Measurements from ENCODE around the gene GPRC5C.

The GPRC5C gene

GRCh38 chr17:74446551-74447500, 14.9 kb downstream of the GPRC5C start:
- 88 to 92% methylated on average over 28 to 29 of the region's 31 CpGs for WGBS, 2 experiments (ENCODE audit: insufficient coverage in 2 of 2)
- Histone ChIP-seq H3K4me1 (ENCODE audit: control insufficient read depth, insufficient read depth, low read length, poor library complexity, severe bottlenecking) (peaks cover 23% of the 10 kb centered on the region), H3K36me3 (ENCODE audit: control insufficient read depth, insufficient read depth, low read length) (peaks cover 77% of the 10 kb centered on the region), H3K4me3 (ENCODE audit: extremely low read depth, insufficient read depth, low read length, poor library complexity, severe bottlenecking) (no peak overlapping the region), H3K9me3 (ENCODE audit: control insufficient read depth, low read length) (no peaks in the 10 kb centered on the region), H3K27ac (ENCODE audit: low read depth, low read length, severe bottlenecking) (no peak overlapping the region)

- Histone ChIP-seq H3K36me3 (ENCODE audit: control insufficient read depth, insufficient read depth, low read length) (peaks cover 68% of the 10 kb centered on the region), H3K4me1 (ENCODE audit: control insufficient read depth, insufficient read depth, low read length, poor library complexity, severe bottlenecking) (peaks cover 20% of the 10 kb centered on the region)
- WGBS, 2 experiments (ENCODE audit: insufficient coverage in 2 of 2), result 88 to 97% methylated on average over 9 to 11 of the region's 11 CpGs
Measured at GRCh38 chr17:74447628-74448159, 15.8 kb downstream of the GPRC5C start.

GRCh38 chr17:74448756-74449155, 16.9 kb downstream of the GPRC5C start:
- H3K4me1 ChIP-seq (ENCODE audit: control insufficient read depth, insufficient read depth, low read length, poor library complexity, severe bottlenecking), result peaks cover 17% of the 10 kb centered on the region
- H3K27ac ChIP-seq (ENCODE audit: low read depth, low read length, severe bottlenecking), result no peak overlapping the region
- WGBS, 2 experiments (ENCODE audit: insufficient coverage in 2 of 2), result 87 to 92% methylated on average over 8 of the region's 8 CpGs
- no peak overlapping the region for H3K4me3 ChIP-seq (ENCODE audit: extremely low read depth, insufficient read depth, low read length, poor library complexity, severe bottlenecking)
- no peaks in the 10 kb centered on the region for H3K9me3 ChIP-seq (ENCODE audit: control insufficient read depth, low read length)
- H3K36me3 ChIP-seq (ENCODE audit: control insufficient read depth, insufficient read depth, low read length), result peaks cover 58% of the 10 kb centered on the region

More at GRCh38 chr17:74447628-74448159, 15.8 kb downstream of the GPRC5C start:
- Histone ChIP-seq H3K4me3 (ENCODE audit: extremely low read depth, insufficient read depth, low read length, poor library complexity, severe bottlenecking) (no peak overlapping the region), H3K9me3 (ENCODE audit: control insufficient read depth, low read length) (no peaks in the 10 kb centered on the region), H3K27ac (ENCODE audit: low read depth, low read length, severe bottlenecking) (no peak overlapping the region)

GRCh38 chr17:74449306-74449705, 17.4 kb downstream of the GPRC5C start:
- H3K4me1 ChIP-seq (ENCODE audit: control insufficient read depth, insufficient read depth, low read length, poor library complexity, severe bottlenecking), result peaks cover 12% of the 10 kb centered on the region
- H3K9me3 ChIP-seq (ENCODE audit: control insufficient read depth, low read length), result no peaks in the 10 kb centered on the region
- WGBS, 2 experiments (ENCODE audit: insufficient coverage in 2 of 2), result 92 to 96% methylated on average over 9 to 10 of the region's 11 CpGs
- no peak overlapping the region for H3K27ac ChIP-seq (ENCODE audit: low read depth, low read length, severe bottlenecking)
- H3K4me3 ChIP-seq (ENCODE audit: extremely low read depth, insufficient read depth, low read length, poor library complexity, severe bottlenecking), result no peak overlapping the region
- peaks cover 52% of the 10 kb centered on the region for H3K36me3 ChIP-seq (ENCODE audit: control insufficient read depth, insufficient read depth, low read length)

GRCh38 chr17:74449773-74450172, 17.9 kb downstream of the GPRC5C start:
- WGBS, 2 experiments (ENCODE audit: insufficient coverage in 2 of 2), result 93 to 97% methylated on average over 4 to 5 of the region's 5 CpGs
- peaks cover 11% of the 10 kb centered on the region for H3K4me1 ChIP-seq (ENCODE audit: control insufficient read depth, insufficient read depth, low read length, poor library complexity, severe bottlenecking)
- no peaks in the 10 kb centered on the region for H3K9me3 ChIP-seq (ENCODE audit: control insufficient read depth, low read length)
- peaks cover 48% of the 10 kb centered on the region for H3K36me3 ChIP-seq (ENCODE audit: control insufficient read depth, insufficient read depth, low read length)
- H3K27ac ChIP-seq (ENCODE audit: low read depth, low read length, severe bottlenecking), result no peak overlapping the region
- H3K4me3 ChIP-seq (ENCODE audit: extremely low read depth, insufficient read depth, low read length, poor library complexity, severe bottlenecking), result no peak overlapping the region

GRCh38 chr17:74450231-74450630, 18.3 kb downstream of the GPRC5C start:
- Histone ChIP-seq H3K27ac (ENCODE audit: low read depth, low read length, severe bottlenecking) (no peak overlapping the region), H3K4me3 (ENCODE audit: extremely low read depth, insufficient read depth, low read length, poor library complexity, severe bottlenecking) (no peak overlapping the region), H3K36me3 (ENCODE audit: control insufficient read depth, insufficient read depth, low read length) (peaks cover 44% of the 10 kb centered on the region), H3K9me3 (ENCODE audit: control insufficient read depth, low read length) (no peaks in the 10 kb centered on the region), H3K4me1 (ENCODE audit: control insufficient read depth, insufficient read depth, low read length, poor library complexity, severe bottlenecking) (peaks cover 14% of the 10 kb centered on the region)
- WGBS, 2 experiments (ENCODE audit: insufficient coverage in 2 of 2), result 89 to 91% methylated on average over 3 of the region's 3 CpGs

- WGBS, 2 experiments (ENCODE audit: insufficient coverage in 2 of 2), result 95% methylated on average over 12 to 13 of the region's 13 CpGs
- no peaks in the 10 kb centered on the region for H3K9me3 ChIP-seq (ENCODE audit: control insufficient read depth, low read length)
- H3K36me3 ChIP-seq (ENCODE audit: control insufficient read depth, insufficient read depth, low read length), result peaks cover 38% of the 10 kb centered on the region
- H3K4me3 ChIP-seq (ENCODE audit: extremely low read depth, insufficient read depth, low read length, poor library complexity, severe bottlenecking), result no peak overlapping the region
- no peak overlapping the region for H3K27ac ChIP-seq (ENCODE audit: low read depth, low read length, severe bottlenecking)
- peaks cover 17% of the 10 kb centered on the region for H3K4me1 ChIP-seq (ENCODE audit: control insufficient read depth, insufficient read depth, low read length, poor library complexity, severe bottlenecking)
Measured at GRCh38 chr17:74450925-74451403, 19.1 kb downstream of the GPRC5C start.

- H3K4me1 ChIP-seq (ENCODE audit: control insufficient read depth, insufficient read depth, low read length, poor library complexity, severe bottlenecking), result peaks cover 17% of the 10 kb centered on the region
- no peak overlapping the region for H3K4me3 ChIP-seq (ENCODE audit: extremely low read depth, insufficient read depth, low read length, poor library complexity, severe bottlenecking)
- no peaks in the 10 kb centered on the region for H3K9me3 ChIP-seq (ENCODE audit: control insufficient read depth, low read length)
- peaks cover 35% of the 10 kb centered on the region for H3K36me3 ChIP-seq (ENCODE audit: control insufficient read depth, insufficient read depth, low read length)
- 92 to 100% methylated on average over 3 to 4 of the region's 6 CpGs for WGBS, 2 experiments (ENCODE audit: insufficient coverage in 2 of 2)
- no peak overlapping the region for H3K27ac ChIP-seq (ENCODE audit: low read depth, low read length, severe bottlenecking)
Measured at GRCh38 chr17:74451557-74451956, 19.7 kb downstream of the GPRC5C start.

GRCh38 chr17:74452033-74452840, 20.3 kb downstream of the GPRC5C start:
- WGBS, 2 experiments (ENCODE audit: insufficient coverage in 2 of 2), result 34 to 40% methylated on average over 15 to 16 of the region's 16 CpGs
- no peak overlapping the region for H3K27ac ChIP-seq (ENCODE audit: low read depth, low read length, severe bottlenecking)
- no peak overlapping the region for H3K4me3 ChIP-seq (ENCODE audit: extremely low read depth, insufficient read depth, low read length, poor library complexity, severe bottlenecking)
- peaks cover 28% of the 10 kb centered on the region for H3K36me3 ChIP-seq (ENCODE audit: control insufficient read depth, insufficient read depth, low read length)
- H3K4me1 ChIP-seq (ENCODE audit: control insufficient read depth, insufficient read depth, low read length, poor library complexity, severe bottlenecking), result peaks cover 17% of the 10 kb centered on the region
- H3K9me3 ChIP-seq (ENCODE audit: control insufficient read depth, low read length), result no peaks in the 10 kb centered on the region

- peak overlapping the region; percentile 33 for H3K4me3 ChIP-seq (ENCODE audit: extremely low read depth, insufficient read depth, low read length, poor library complexity, severe bottlenecking)
- no peaks in the 10 kb centered on the region for H3K9me3 ChIP-seq (ENCODE audit: control insufficient read depth, low read length)
- peaks cover 20% of the 10 kb centered on the region for H3K36me3 ChIP-seq (ENCODE audit: control insufficient read depth, insufficient read depth, low read length)
- peaks cover 17% of the 10 kb centered on the region for H3K4me1 ChIP-seq (ENCODE audit: control insufficient read depth, insufficient read depth, low read length, poor library complexity, severe bottlenecking)
- 32 to 33% methylated on average over 16 to 22 of the region's 22 CpGs for WGBS, 2 experiments (ENCODE audit: insufficient coverage in 2 of 2)
- no peak overlapping the region for H3K27ac ChIP-seq (ENCODE audit: low read depth, low read length, severe bottlenecking)
Measured at GRCh38 chr17:74452841-74453661, 21.2 kb downstream of the GPRC5C start.

Measured in mesodermal cell (in vitro differentiated cells).